HEK293 (cell line): ENCODE data around the gene ENTPD8.
A peak's percentile ranks its signal among the peaks of the same experiment; 100 is the strongest.

Experiments
- CTCF ChIA-PET: fragments of 350-600 bp; formaldehyde crosslinking; extraction: SDS; loops from one replicate; lab custom pipeline; 2021; ENCODE audit warnings: antibody characterized with exemption; lab: Yijun Ruan, JAX
- POLR2A ChIA-PET: fragments of 300-600 bp; formaldehyde crosslinking; extraction: SDS; loops from one replicate; lab custom pipeline; 2020; ENCODE audit warnings: antibody characterized with exemption, inconsistent platforms; lab: Yijun Ruan, JAX
- H3K27ac ChIP-seq: fragments of 200-500 bp; sonication (Bioruptor generic); 2 replicates; pipeline ENCODE4 v1.5.1; 2014; ENCODE audit warnings: low read depth, low read length, control low read depth, inconsistent platforms; ENCODE audit errors: extremely low read depth
- H3K36me3 ChIP-seq, 2 experiments: fragments of 200-500 bp in 1 of 2; sonication (Bioruptor generic) in 1 of 2; 1 replicate in 1 of 2; 2 replicates in 1 of 2; pipeline ENCODE4 v1.5.1; 2014 to 2017; ENCODE audit warnings: inconsistent platforms in 2 of 2, low read length in 2 of 2; ENCODE audit not compliant: control insufficient read depth in 2 of 2, insufficient read depth in 1 of 2
- H3K4me1 ChIP-seq: fragments of 200-500 bp; sonication (Bioruptor generic); 2 replicates; pipeline ENCODE4 v1.5.1; 2014; ENCODE audit warnings: mild to moderate bottlenecking, low read length, inconsistent platforms; ENCODE audit not compliant: control insufficient read depth, insufficient read depth
- H3K4me3 ChIP-seq: 2 replicates; pipeline ENCODE4 v1.5.1; 2011; ENCODE audit warnings: low read depth, mild to moderate bottlenecking, control low read depth, low read length, moderate library complexity
- H3K9me3 ChIP-seq: fragments of 200-500 bp; sonication (Bioruptor generic); 2 replicates; pipeline ENCODE4 v1.5.1; 2014; ENCODE audit warnings: low read depth, low read length, inconsistent platforms; ENCODE audit not compliant: control insufficient read depth, insufficient read depth
- FEZF1 ChIP-seq: fragments of 450-650 bp; formaldehyde crosslinking; IDR thresholded peaks from 2 replicates; pipeline ENCODE4 v1.5.1; 2016; ENCODE audit warnings: missing biosample characterization, missing genetic modification characterization
- GLIS1 ChIP-seq: fragments of 450-650 bp; formaldehyde crosslinking; IDR thresholded peaks from 2 replicates; pipeline ENCODE4 v1.5.1; 2016; ENCODE audit warnings: missing biosample characterization, missing genetic modification characterization
- KLF1 ChIP-seq: fragments of 450-650 bp; formaldehyde crosslinking; IDR thresholded peaks from 2 replicates; pipeline ENCODE4 v1.5.1; 2016; ENCODE audit warnings: missing biosample characterization, missing genetic modification characterization
- KLF17 ChIP-seq: fragments of 450-650 bp; formaldehyde crosslinking; IDR thresholded peaks from 2 replicates; pipeline ENCODE4 v1.5.1; 2016; ENCODE audit warnings: missing biosample characterization, missing genetic modification characterization
- KLF7 ChIP-seq: fragments of 450-650 bp; formaldehyde crosslinking; IDR thresholded peaks from 2 replicates; pipeline ENCODE4 v1.5.1; 2016; ENCODE audit warnings: missing biosample characterization, missing genetic modification characterization, borderline replicate concordance
- OVOL3 ChIP-seq: fragments of 450-650 bp; formaldehyde crosslinking; IDR thresholded peaks from 2 replicates; pipeline ENCODE4 v1.5.1; 2016; ENCODE audit warnings: missing biosample characterization, missing genetic modification characterization
- REPIN1 ChIP-seq: fragments of 450-650 bp; formaldehyde crosslinking; IDR thresholded peaks from 2 replicates; pipeline ENCODE4 v1.5.1; 2017; ENCODE audit warnings: missing biosample characterization, missing genetic modification characterization, low read depth
- SP7 ChIP-seq: fragments of 450-650 bp; formaldehyde crosslinking; IDR thresholded peaks from 2 replicates; pipeline ENCODE4 v1.5.1; 2016; ENCODE audit warnings: missing biosample characterization, missing genetic modification characterization
- WT1 ChIP-seq: fragments of 450-650 bp; formaldehyde crosslinking; IDR thresholded peaks from 2 replicates; pipeline ENCODE4 v1.5.1; 2016; ENCODE audit warnings: missing biosample characterization, missing genetic modification characterization
- ZBTB7A ChIP-seq: fragments of 450-650 bp; formaldehyde crosslinking; IDR thresholded peaks from 2 replicates; pipeline ENCODE4 v1.5.1; 2016; ENCODE audit warnings: low read depth, missing biosample characterization, missing genetic modification characterization
- ZIC2 ChIP-seq: fragments of 450-650 bp; formaldehyde crosslinking; IDR thresholded peaks from 2 replicates; pipeline ENCODE4 v1.5.1; 2016; ENCODE audit warnings: missing biosample characterization, missing genetic modification characterization
- ZNF155 ChIP-seq: fragments of 450-650 bp; formaldehyde crosslinking; IDR thresholded peaks from 2 replicates; pipeline ENCODE4 v1.5.1; 2016; ENCODE audit warnings: missing biosample characterization, missing genetic modification characterization
- ZNF280D ChIP-seq: fragments of 450-650 bp; formaldehyde crosslinking; IDR thresholded peaks from 2 replicates; pipeline ENCODE4 v1.5.1; 2016; ENCODE audit warnings: missing biosample characterization, missing genetic modification characterization
- ZNF341 ChIP-seq: fragments of 450-650 bp; formaldehyde crosslinking; IDR thresholded peaks from 2 replicates; pipeline ENCODE4; 2016; ENCODE audit warnings: low read depth, missing biosample characterization, missing genetic modification characterization
- ZNF391 ChIP-seq: fragments of 450-650 bp; formaldehyde crosslinking; IDR thresholded peaks from 2 replicates; pipeline ENCODE4 v1.5.1; 2016; ENCODE audit warnings: low read depth, missing biosample characterization, missing genetic modification characterization, borderline replicate concordance
- ZNF423 ChIP-seq: fragments of 450-650 bp; formaldehyde crosslinking; IDR thresholded peaks from 2 replicates; pipeline ENCODE4 v1.5.1; 2016; ENCODE audit warnings: missing biosample characterization, missing genetic modification characterization
- ZNF433 ChIP-seq: fragments of 450-650 bp; formaldehyde crosslinking; IDR thresholded peaks from 2 replicates; pipeline ENCODE4 v1.5.1; 2016; ENCODE audit warnings: missing biosample characterization, missing genetic modification characterization, low read depth
- ZNF48 ChIP-seq: fragments of 450-650 bp; formaldehyde crosslinking; IDR thresholded peaks from 2 replicates; pipeline ENCODE4 v1.5.1; 2016; ENCODE audit warnings: missing biosample characterization, missing genetic modification characterization
- ZNF488 ChIP-seq: fragments of 450-650 bp; formaldehyde crosslinking; IDR thresholded peaks from 2 replicates; pipeline ENCODE4 v1.5.1; 2016; ENCODE audit warnings: missing biosample characterization, missing genetic modification characterization
- ZNF510 ChIP-seq: fragments of 450-650 bp; formaldehyde crosslinking; IDR thresholded peaks from 2 replicates; pipeline ENCODE4 v1.5.1; 2018; ENCODE audit warnings: mild to moderate bottlenecking, missing genetic modification characterization, missing biosample characterization; ENCODE audit not compliant: insufficient replicate concordance
- ZSCAN23 ChIP-seq: fragments of 450-650 bp; formaldehyde crosslinking; IDR thresholded peaks from 2 replicates; pipeline ENCODE4 v1.5.1; 2016; ENCODE audit warnings: missing biosample characterization, missing genetic modification characterization
- TF ChIP-seq, protein P1 (sequence below): fragments of 450-650 bp; formaldehyde crosslinking; IDR thresholded peaks from 2 replicates; pipeline ENCODE4 v1.5.1; 2016; ENCODE audit warnings: missing biosample characterization, missing genetic modification characterization
- TF ChIP-seq, protein P2 (sequence below): fragments of 450-650 bp; formaldehyde crosslinking; IDR thresholded peaks from 2 replicates; pipeline ENCODE4 v1.5.1; 2016; ENCODE audit warnings: missing biosample characterization, missing genetic modification characterization

The ENTPD8 gene

GRCh38 chr9:137423514-137424291, 17.5 kb downstream of the ENTPD8 start (continued):
- TF ChIP-seq ZIC2 (tag by site-specific recombination) (peak; percentile 69), KLF17 (tag by site-specific recombination) (peak; percentile 35; the same call in 1 of the 2 replicates), KLF7 (no peak), KLF1 (tag by site-specific recombination) (peak; percentile 82), ZSCAN23 (tag by site-specific recombination) (no peak), OVOL3 (tag by site-specific recombination) (no peak), ZBTB7A (peak; percentile 49; the same call in 1 of the 2 replicates), GLIS1 (tag by site-specific recombination) (peak; percentile 92), ZNF423 (peak; percentile 56), ZNF433 (tag by site-specific recombination) (no peak)
- TF ChIP-seq, protein P1, sequence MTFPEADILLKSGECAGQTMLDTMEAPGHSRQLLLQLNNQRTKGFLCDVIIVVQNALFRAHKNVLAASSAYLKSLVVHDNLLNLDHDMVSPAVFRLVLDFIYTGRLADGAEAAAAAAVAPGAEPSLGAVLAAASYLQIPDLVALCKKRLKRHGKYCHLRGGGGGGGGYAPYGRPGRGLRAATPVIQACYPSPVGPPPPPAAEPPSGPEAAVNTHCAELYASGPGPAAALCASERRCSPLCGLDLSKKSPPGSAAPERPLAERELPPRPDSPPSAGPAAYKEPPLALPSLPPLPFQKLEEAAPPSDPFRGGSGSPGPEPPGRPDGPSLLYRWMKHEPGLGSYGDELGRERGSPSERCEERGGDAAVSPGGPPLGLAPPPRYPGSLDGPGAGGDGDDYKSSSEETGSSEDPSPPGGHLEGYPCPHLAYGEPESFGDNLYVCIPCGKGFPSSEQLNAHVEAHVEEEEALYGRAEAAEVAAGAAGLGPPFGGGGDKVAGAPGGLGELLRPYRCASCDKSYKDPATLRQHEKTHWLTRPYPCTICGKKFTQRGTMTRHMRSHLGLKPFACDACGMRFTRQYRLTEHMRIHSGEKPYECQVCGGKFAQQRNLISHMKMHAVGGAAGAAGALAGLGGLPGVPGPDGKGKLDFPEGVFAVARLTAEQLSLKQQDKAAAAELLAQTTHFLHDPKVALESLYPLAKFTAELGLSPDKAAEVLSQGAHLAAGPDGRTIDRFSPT (tag by site-specific recombination): peak; percentile 60

DNA sequence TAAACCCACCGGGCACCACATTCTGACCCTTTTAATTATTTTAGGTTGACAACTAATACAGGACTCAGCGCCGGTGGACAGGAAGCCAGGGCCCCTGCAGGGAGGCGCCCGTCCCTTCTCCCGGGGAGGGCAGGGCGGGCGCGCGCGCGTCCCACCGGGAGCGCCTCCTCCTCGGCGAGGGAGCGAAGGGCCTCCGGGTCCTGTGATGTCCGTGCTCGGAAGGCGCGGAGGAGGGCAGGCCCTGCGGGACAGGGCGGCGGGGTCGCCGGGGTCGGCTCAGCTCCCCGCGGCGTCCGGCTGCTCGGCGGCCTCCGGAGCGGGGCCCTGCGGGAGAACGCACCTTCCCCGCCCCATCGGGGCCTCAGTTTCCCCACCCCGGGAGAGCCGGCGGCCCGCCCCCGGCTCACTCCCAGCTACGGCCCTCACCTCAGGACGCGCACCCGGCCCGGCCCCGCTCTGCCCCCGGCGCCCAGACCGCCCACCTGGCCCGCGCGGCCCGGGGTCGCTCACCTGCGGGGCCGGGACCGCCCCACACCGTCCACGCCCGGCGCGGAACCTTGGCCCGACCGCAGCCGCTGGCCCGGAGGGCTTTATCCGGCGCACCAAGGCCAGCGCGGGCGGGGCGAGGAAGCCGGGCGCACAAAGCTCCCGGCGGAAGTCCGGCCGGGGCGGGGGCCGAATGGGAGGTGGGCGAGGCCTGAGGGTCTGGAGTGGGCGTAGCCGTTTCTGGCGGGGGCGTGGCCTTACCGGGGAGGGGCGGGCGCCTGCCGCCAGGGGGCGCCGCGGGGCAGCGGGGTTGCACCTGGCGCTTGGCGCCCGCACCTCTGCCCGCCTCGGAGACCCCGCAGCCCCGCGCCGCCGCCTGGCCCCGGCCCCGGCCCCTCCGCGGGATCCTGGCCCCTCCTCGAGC, 18.3 kb downstream of the ENTPD8 start, which contains the start of the genes EXD3 and NOXA1:
EXD3 (minus strand) TSS at position 559 of the 910 bp plus-strand sequence. CDS start 27,805 bp downstream, outside the sequence.
NOXA1 (plus strand) TSS at position 790 of the 910 bp plus-strand sequence. CDS start 137 bp downstream, outside the sequence.
- H3K4me3 ChIP-seq: peak within 1 kb of the TSS; percentile 85
- no peaks in the 10 kb centered on the region for H3K9me3 ChIP-seq
- peaks cover 9% of the 10 kb centered on the region for H3K4me1 ChIP-seq
- peak within 1 kb of the TSS; percentile 86 for H3K27ac ChIP-seq
- ChIA-PET CTCF (interaction anchor here (0.6 to 4.0 kb wide), 32 partner anchors 8 to 1316 kb away, joined by 3 to 35 read pairs (median 4); partner anchors contain the start of genes EHMT1 and ENTPD8), POLR2A (interaction anchor here (0.6 to 2.1 kb wide), 31 partner anchors 8 to 353 kb away, joined by 3 to 27 read pairs (median 5); partner anchors contain the start of genes ENTPD8, MRPL41, NELFB and NRARP)
- H3K36me3 ChIP-seq: no peaks in the 10 kb centered on the region; a peak in 1 of 3 replicates
- TF ChIP-seq ZNF341 (tag by site-specific recombination) (no peak), REPIN1 (tag by site-specific recombination) (no peak), FEZF1 (tag by site-specific recombination) (0 out of 2 replicates have a peak, but pooled peaks have one; percentile 8), SP7 (tag by site-specific recombination) (peak; percentile 69), ZIC2 (tag by site-specific recombination) (peak; percentile 48), ZNF48 (tag by site-specific recombination) (no peak), ZNF280D (no peak), ZNF155 (tag by site-specific recombination) (no peak), ZNF488 (tag by site-specific recombination) (no peak), WT1 (no peak), ZNF510 (tag by site-specific recombination) (no peak), ZNF391 (0 out of 2 replicates have a peak, but pooled peaks have one; percentile 40), KLF7 (peak; percentile 66; the same call in 1 of the 2 replicates)
- TF ChIP-seq, protein P2, sequence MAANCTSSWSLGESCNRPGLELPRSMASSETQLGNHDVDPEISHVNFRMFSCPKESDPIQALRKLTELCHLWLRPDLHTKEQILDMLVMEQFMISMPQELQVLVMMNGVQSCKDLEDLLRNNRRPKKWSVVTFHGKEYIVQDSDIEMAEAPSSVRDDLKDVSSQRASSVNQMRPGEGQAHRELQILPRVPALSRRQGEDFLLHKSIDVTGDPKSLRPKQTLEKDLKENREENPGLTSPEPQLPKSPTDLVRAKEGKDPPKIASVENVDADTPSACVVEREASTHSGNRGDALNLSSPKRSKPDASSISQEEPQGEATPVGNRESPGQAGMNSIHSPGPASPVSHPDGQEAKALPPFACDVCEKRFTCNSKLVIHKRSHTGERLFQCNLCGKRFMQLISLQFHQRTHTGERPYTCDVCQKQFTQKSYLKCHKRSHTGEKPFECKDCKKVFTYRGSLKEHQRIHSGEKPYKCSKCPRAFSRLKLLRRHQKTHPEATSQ (tag by site-specific recombination): no peak
